UCSD-AML1 (cell line): ENCODE data around the gene MTA2.
"Not testable (repeated sequence)": the region's sequence is repeated elsewhere in the genome, so short reads cannot be mapped to it uniquely, and the experiment has no call there.

ENCODE experiments used
- DNase-seq: peaks from one replicate; lab custom pipeline; 2025; ENCODE audit not compliant: unreplicated experiment; lab: John Stamatoyannopoulos, UW

The MTA2 gene

GRCh38 chr11:62592989-62593421, 8.7 kb downstream of the MTA2 start:
- no peak for DNase-seq

- no peak for DNase-seq
Observed at GRCh38 chr11:62592146-62592815, 9.4 kb downstream of the MTA2 start.

- peak; percentile 98 for DNase-seq
Observed at GRCh38 chr11:62591448-62592145, 10.1 kb downstream of the MTA2 start, which contains the start of gene TUT1. TSS of gene TUT1 (minus strand) at chr11:62591523. CDS start at chr11:62591485, 38 bp downstream.

GRCh38 chr11:62588966-62589637, 12.6 kb downstream of the MTA2 start:
- DNase-seq, result peak; percentile 20

GRCh38 chr11:62585356-62585755, 16.3 kb downstream of the MTA2 start:
- DNase-seq, result not testable (repeated sequence)

- DNase-seq, result not testable (repeated sequence)
Observed at GRCh38 chr11:62581735-62582134, 19.9 kb downstream of the MTA2 start.

GRCh38 chr11:62580959-62581715, 20.5 kb downstream of the MTA2 start:
- no peak for DNase-seq

- no peak for DNase-seq
Observed at GRCh38 chr11:62579252-62579651, 22.4 kb downstream of the MTA2 start.

- DNase-seq, result no peak
Observed at GRCh38 chr11:62578541-62578940, 23.1 kb downstream of the MTA2 start.

- no peak for DNase-seq
Observed at GRCh38 chr11:62577046-62577714, 24.5 kb downstream of the MTA2 start.

GRCh38 chr11:62575837-62576236, 25.8 kb downstream of the MTA2 start:
- DNase-seq, result no peak

- no peak for DNase-seq
Observed at GRCh38 chr11:62575156-62575555, 26.5 kb downstream of the MTA2 start.

GRCh38 chr11:62574363-62575071, 27.1 kb downstream of the MTA2 start:
- peak; percentile 40 for DNase-seq

- peak; percentile 99 for DNase-seq
Observed at GRCh38 chr11:62573592-62574362, 27.9 kb downstream of the MTA2 start, which contains the start of gene EEF1G. TSS of gene EEF1G (minus strand) at chr11:62573891. CDS start at chr11:62573842, 49 bp downstream.

- DNase-seq, result peak; percentile 56
Observed at GRCh38 chr11:62573006-62573591, 28.6 kb downstream of the MTA2 start.

GRCh38 chr11:62572431-62572830, 29.2 kb downstream of the MTA2 start:
- no peak for DNase-seq

GRCh38 chr11:62571493-62571892, 30.2 kb downstream of the MTA2 start:
- DNase-seq, result not testable (repeated sequence)

GRCh38 chr11:62570903-62571302, 30.8 kb downstream of the MTA2 start:
- DNase-seq, result not testable (repeated sequence)

GRCh38 chr11:62569611-62570010, 32.1 kb downstream of the MTA2 start:
- no peak for DNase-seq
